K562 (cell line): ENCODE data around the gene THAP8. TPM values are rescaled to one million over a fixed set of nuclear protein-coding genes. Genes with fewer than 3 reads are reported as not detected.

Experiments used
- ASH1L ChIP-seq: fragments of 450-650 bp; IDR thresholded peaks from 2 replicates; pipeline ENCODE4 v1.6.1; 2018; ENCODE audit warnings: borderline replicate concordance, mild to moderate bottlenecking, low read depth; ENCODE audit not compliant: partially characterized antibody
- DIDO1 ChIP-seq: fragments of 450-650 bp; IDR thresholded peaks from 2 replicates; pipeline ENCODE4 v1.6.1; 2016; ENCODE audit warnings: low read depth, missing biosample characterization, missing genetic modification characterization
- ETV1 ChIP-seq: fragments of 450-650 bp; conservative IDR thresholded peaks from 2 replicates; pipeline ENCODE4 v1.6.1; 2016; ENCODE audit warnings: missing genetic modification characterization, control low read depth, low read depth, missing compliant biosample characterization
- GABPB2 ChIP-seq: fragments of 250-450 bp; sonication (Bioruptor Pico); conservative IDR thresholded peaks from 2 replicates; pipeline ENCODE4 v1.5.1; 2021; ENCODE audit warnings: mild to moderate bottlenecking
- HDAC8 ChIP-seq: fragments of 450-650 bp; IDR thresholded peaks from 2 replicates; pipeline ENCODE4 v1.6.1; 2016; ENCODE audit warnings: mild to moderate bottlenecking, missing genetic modification characterization, moderate library complexity, missing compliant biosample characterization
- MECOM ChIP-seq: fragments of 250-450 bp; sonication (Bioruptor Pico); IDR thresholded peaks from 2 replicates; pipeline ENCODE4 v1.8.0; 2022; ENCODE audit warnings: inconsistent platforms
- MYBL2 ChIP-seq, 2 experiments: fragments of 450-650 bp in 1 of 2; sonication (generic) in 1 of 2; formaldehyde crosslinking in 1 of 2; IDR thresholded peaks; 2 replicates each; pipeline versions ENCODE4 v1.6.1 to v1.8.1; 2017 to 2022; ENCODE audit warnings: borderline replicate concordance in 1 of 2, inconsistent platforms in 1 of 2, low read depth in 1 of 2, mild to moderate bottlenecking in 1 of 2, missing genetic modification reagents in 1 of 2, moderate library complexity in 1 of 2
- NCOA6 ChIP-seq: fragments of 450-650 bp; IDR thresholded peaks from 2 replicates; pipeline ENCODE4 v1.6.1; 2017; ENCODE audit warnings: mild to moderate bottlenecking
- NELFE ChIP-seq: IDR thresholded peaks from 2 replicates; pipeline ENCODE4 v1.6.1; 2011; ENCODE audit warnings: mild to moderate bottlenecking; ENCODE audit not compliant: insufficient read depth, insufficient read length
- PRMT5 ChIP-seq: sonication (generic); formaldehyde crosslinking; IDR thresholded peaks from 2 replicates; pipeline ENCODE4 v1.5.0; 2020; ENCODE audit warnings: missing genetic modification reagents
- RNF2 ChIP-seq: sonication (generic); IDR thresholded peaks from 2 replicates; pipeline ENCODE4 v1.6.1; 2016
- SIN3B ChIP-seq: fragments of 450-650 bp; IDR thresholded peaks from 2 replicates; pipeline ENCODE4 v1.6.1; 2017; ENCODE audit warnings: low read depth, mild to moderate bottlenecking, moderate library complexity
- SRSF7 ChIP-seq: fragments of 200-400 bp; formaldehyde crosslinking; optimal IDR thresholded peaks from 2 replicates; pipeline ENCODE3; 2017; ENCODE audit warnings: mild to moderate bottlenecking, low read depth, low read length
- TEAD4 ChIP-seq, 2 experiments: sonication (generic) in 1 of 2; formaldehyde crosslinking in 1 of 2; IDR thresholded peaks; 2 replicates each; pipeline versions ENCODE4 v1.6.1 to v1.8.0; 2012 to 2022; ENCODE audit warnings: borderline replicate concordance in 1 of 2, inconsistent platforms in 1 of 2, low read length in 1 of 2, mild to moderate bottlenecking in 1 of 2, missing genetic modification reagents in 1 of 2
- ZBED1 ChIP-seq: IDR thresholded peaks from 2 replicates; pipeline ENCODE4 v1.6.1; 2014
- ZBTB40 ChIP-seq, 2 experiments: fragments of 450-650 bp in 1 of 2; sonication (generic) in 1 of 2; formaldehyde crosslinking in 1 of 2; IDR thresholded peaks; 2 replicates each; pipeline versions ENCODE4 v1.7.1 to v1.9.0; 2016 to 2022; ENCODE audit warnings: inconsistent platforms in 1 of 2, mild to moderate bottlenecking in 1 of 2, missing genetic modification reagents in 1 of 2
- ZC3H8 ChIP-seq: fragments of 450-650 bp; IDR thresholded peaks from 2 replicates; pipeline ENCODE4 v1.6.1; 2017
- ZNF165 ChIP-seq: fragments of 250-450 bp; sonication (Bioruptor Pico); IDR thresholded peaks from 2 replicates; pipeline ENCODE4 v1.4.0; 2020; ENCODE audit warnings: borderline replicate concordance
- polyA plus RNA-seq, 8 experiments: library from polyadenylated mRNA; depleted of rRNA in 4 of 8; stranded (reverse) in 5 of 8; unstranded in 3 of 8; fragments of >200 nt; fragmentation: Nextera tagmentation in 2 of 8; fragmentation: Illumina TruSeq in 1 of 8; extraction: Ambion mirVana in 2 of 8; extraction: Trizol in 1 of 8; gene quantifications; 2 replicates each; pipeline versions ENCODE4 v1.2.1 to v1.2.3, GENCODE V29; 2011 to 2014; ENCODE audit warnings: inconsistent platforms in 1 of 8, missing spikeins in 1 of 8
- total RNA-seq, 7 experiments: library from RNA; depleted of rRNA in 6 of 7; stranded (reverse); fragments of >200 nt in 6 of 7; fragmentation: Illumina TruSeq in 2 of 7; extraction: Trizol in 2 of 7; gene quantifications; 2 replicates each; pipeline versions ENCODE4 v1.2.1 to v1.2.3, GENCODE V29; 2011 to 2021; ENCODE audit warnings: low replicate concordance in 1 of 7

Gene THAP8
- total and polyA plus RNA-seq, 9 of the 15 experiments (the other 6 are each of a cell fraction or from before 2014, with no cell fraction given) = 0.11 to 2.0 (median 0.94) TPM

GRCh38 chr19:35995048-35995993, 58.8 kb downstream of the THAP8 start, which contains the start of gene SDHAF1 (continued):
- TF ChIP-seq ZBTB40 (IDR thresholded peaks at IDR 0.05) (peak; percentile 93), ZBTB40 (CRISPR knock-in tag; IDR thresholded peaks at IDR 0.05) (no peak), TEAD4 (IDR thresholded peaks at IDR 0.05; ENCODE audit: low read length) (no peak), TEAD4 (CRISPR knock-in tag; IDR thresholded peaks at IDR 0.05; ENCODE audit: borderline replicate concordance) (peak; percentile 75; the same call in 1 of the 2 replicates), NCOA6 (peak; percentile 96), DIDO1 (tag) (peak; percentile 30; the same call in 1 of the 2 replicates), ZBED1 (no peak), SRSF7 (no peak), HDAC8 (tag) (peak; percentile 60; the same call in 1 of the 2 replicates), ETV1 (tag) (peak; percentile 51), NELFE (no peak), MECOM (CRISPR knock-in tag) (no peak), ZC3H8 (no peak), ASH1L (no peak), ZNF165 (no peak), GABPB2 (CRISPR knock-in tag) (no peak), SIN3B (peak; percentile 77; the same call in 1 of the 2 replicates), RNF2 (peak; percentile 69), MYBL2 (IDR thresholded peaks at IDR 0.05; ENCODE audit: low read depth) (no peak), MYBL2 (CRISPR knock-in tag; IDR thresholded peaks at IDR 0.05; ENCODE audit: borderline replicate concordance) (no peak; the same call in 1 of the 2 replicates), PRMT5 (CRISPR knock-in tag) (no peak)
